ENCODE measurements around the gene MT1G.

MT1G gene

DNA sequence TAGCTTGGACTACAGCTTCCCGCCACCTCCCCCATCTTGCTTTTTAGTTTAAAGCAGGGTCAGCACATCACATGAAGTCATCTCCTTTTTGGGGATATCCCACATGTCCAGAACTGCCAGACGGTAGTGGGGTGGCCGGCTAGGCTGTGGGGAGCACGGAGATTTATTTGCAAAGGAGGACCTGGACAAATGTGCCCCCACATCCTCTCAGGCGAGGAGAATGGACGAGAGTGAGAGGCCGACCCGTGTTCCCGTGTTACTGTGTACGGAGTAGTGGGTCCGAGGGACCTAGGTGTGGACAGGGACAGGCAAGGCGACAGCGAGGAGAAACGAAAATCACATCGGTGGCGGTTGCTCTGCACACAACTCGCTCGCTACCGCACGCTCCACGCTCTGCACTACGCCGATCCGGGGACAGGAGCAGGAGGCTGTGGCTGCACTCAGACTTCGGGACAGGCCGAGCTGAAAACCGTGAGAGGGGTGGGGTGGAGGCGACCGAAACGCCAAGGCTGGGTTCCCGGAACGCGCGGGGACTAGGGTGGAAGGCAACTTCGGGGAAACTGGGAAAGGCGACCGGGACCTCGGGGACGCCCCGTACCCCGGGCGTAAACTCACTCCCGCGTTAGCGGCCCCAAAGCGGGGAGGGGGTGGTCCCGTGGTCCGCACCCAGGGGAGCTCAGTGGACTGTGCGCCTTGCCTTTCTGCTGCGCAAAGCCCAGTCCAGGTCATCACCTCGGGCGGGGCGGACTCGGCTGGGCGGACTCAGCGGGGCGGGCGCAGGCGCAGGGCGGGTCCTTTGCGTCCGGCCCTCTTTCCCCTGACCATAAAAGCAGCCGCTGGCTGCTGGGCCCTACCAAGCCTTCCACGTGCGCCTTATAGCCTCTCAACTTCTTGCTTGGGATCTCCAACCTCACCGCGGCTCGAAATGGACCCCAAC is 29.8 kb downstream of the MT1G start, which contains the start of gene MT1A:
MT1A (plus strand) TSS at position 853 of the 937 bp plus-strand sequence; CDS start at position 926, 73 bp downstream.
- Mint-ChIP-seq H3K9me3 (no peaks in the 10 kb centered on the region), H3K27me3 (ENCODE audit: low read depth, poor library complexity) (peaks cover 100% of the 10 kb centered on the region), H3K27ac (no peak within 1 kb of the TSS)

DNA sequence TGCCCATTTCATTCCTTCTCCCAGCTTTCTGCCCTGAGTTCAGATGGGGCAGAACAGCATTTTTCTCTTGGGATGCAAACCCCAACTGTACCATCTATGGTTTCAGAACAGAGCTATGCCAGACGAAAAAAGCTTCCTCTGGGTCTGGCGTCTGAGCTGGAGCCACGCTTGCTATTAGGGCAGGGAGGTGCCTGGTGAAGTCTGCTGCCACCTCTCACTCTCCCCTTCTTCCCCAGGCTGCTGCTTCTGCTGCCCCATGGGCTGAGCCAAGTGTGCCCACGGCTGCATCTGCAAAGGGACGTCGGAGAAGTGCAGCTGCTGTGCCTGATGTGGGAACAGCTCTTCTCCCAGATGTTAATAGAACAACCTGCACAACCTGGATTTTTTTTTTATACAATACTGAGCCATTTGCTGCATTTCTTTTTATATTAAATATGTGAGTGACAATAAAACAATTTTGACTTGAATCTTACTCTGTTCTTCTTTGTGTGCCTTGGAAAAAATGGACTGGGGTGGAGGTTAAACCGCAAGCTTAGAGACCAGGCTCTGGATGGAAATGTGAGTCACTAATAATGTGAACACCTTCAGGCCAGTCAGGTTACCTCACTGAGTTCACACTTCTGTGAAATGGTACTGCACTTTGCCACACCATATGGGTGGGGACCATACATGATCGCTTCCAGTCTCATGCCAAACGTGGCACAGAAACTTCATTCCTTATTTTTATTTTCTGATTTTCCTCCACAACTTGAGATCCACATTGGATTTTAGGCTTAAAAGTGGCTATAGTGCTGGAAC is 31.1 kb downstream of the MT1G start:
- H3K4me3 Mint-ChIP-seq = no peak overlapping the region
- H3K4me1 Mint-ChIP-seq = peaks cover 22% of the 10 kb centered on the region
- peaks cover 100% of the 10 kb centered on the region for H3K27me3 Mint-ChIP-seq (ENCODE audit: low read depth, poor library complexity)
- H3K36me3 Mint-ChIP-seq (ENCODE audit: low read depth) = no peaks in the 10 kb centered on the region
- no peaks in the 10 kb centered on the region for H3K9me3 Mint-ChIP-seq
- DNase-seq = no peak
- TF ChIP-seq, protein P1, sequence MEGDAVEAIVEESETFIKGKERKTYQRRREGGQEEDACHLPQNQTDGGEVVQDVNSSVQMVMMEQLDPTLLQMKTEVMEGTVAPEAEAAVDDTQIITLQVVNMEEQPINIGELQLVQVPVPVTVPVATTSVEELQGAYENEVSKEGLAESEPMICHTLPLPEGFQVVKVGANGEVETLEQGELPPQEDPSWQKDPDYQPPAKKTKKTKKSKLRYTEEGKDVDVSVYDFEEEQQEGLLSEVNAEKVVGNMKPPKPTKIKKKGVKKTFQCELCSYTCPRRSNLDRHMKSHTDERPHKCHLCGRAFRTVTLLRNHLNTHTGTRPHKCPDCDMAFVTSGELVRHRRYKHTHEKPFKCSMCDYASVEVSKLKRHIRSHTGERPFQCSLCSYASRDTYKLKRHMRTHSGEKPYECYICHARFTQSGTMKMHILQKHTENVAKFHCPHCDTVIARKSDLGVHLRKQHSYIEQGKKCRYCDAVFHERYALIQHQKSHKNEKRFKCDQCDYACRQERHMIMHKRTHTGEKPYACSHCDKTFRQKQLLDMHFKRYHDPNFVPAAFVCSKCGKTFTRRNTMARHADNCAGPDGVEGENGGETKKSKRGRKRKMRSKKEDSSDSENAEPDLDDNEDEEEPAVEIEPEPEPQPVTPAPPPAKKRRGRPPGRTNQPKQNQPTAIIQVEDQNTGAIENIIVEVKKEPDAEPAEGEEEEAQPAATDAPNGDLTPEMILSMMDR (IDR thresholded peaks at IDR 0.05) = no peak
- H3K27ac Mint-ChIP-seq = no peak overlapping the region

More for the DNA sequence above, 29.8 kb downstream of the MT1G start, which contains the start of gene MT1A:
- TF ChIP-seq, protein P1 (IDR thresholded peaks at IDR 0.05) = no peak
- H3K4me1 Mint-ChIP-seq = peaks cover 16% of the 10 kb centered on the region
- H3K36me3 Mint-ChIP-seq (ENCODE audit: low read depth) = no peaks in the 10 kb centered on the region
- DNase-seq = peak; percentile 78
- H3K4me3 Mint-ChIP-seq = peak within 1 kb of the TSS; percentile 77

DNA sequence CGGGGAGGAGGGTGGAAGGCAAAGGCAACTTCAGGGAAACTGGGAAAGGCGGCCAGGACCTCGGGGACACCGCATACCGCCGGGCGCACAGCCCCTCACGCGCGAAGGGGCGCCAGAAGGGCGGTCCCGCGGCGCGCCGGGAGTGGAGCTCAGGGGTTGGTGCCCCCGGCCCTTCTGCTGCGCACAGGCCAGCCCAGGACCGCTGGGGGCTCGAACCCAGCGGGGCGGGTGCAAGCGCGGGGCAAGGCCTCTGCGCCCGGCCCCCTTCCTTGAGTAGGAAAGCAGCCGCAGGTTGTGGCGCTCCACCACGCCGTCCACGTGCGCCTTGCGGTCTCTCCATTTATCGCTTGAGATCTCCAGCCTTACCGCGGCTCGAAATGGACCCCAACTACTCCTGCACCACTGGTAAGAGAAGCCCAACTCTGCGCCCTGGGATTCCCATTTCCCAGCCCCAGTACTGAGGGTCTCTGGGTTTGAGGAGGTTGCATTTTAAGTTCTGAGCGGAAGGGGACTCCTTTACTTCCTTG is 32.4 kb downstream of the MT1G start:
- Mint-ChIP-seq H3K27me3 (ENCODE audit: low read depth, poor library complexity) (peaks cover 100% of the 10 kb centered on the region), H3K4me3 (no peak overlapping the region), H3K36me3 (ENCODE audit: low read depth) (no peaks in the 10 kb centered on the region), H3K4me1 (peaks cover 19% of the 10 kb centered on the region), H3K27ac (no peak overlapping the region), H3K9me3 (no peaks in the 10 kb centered on the region)
- no peak for DNase-seq
- TF ChIP-seq, protein P1 (IDR thresholded peaks at IDR 0.05) = no peak

DNA sequence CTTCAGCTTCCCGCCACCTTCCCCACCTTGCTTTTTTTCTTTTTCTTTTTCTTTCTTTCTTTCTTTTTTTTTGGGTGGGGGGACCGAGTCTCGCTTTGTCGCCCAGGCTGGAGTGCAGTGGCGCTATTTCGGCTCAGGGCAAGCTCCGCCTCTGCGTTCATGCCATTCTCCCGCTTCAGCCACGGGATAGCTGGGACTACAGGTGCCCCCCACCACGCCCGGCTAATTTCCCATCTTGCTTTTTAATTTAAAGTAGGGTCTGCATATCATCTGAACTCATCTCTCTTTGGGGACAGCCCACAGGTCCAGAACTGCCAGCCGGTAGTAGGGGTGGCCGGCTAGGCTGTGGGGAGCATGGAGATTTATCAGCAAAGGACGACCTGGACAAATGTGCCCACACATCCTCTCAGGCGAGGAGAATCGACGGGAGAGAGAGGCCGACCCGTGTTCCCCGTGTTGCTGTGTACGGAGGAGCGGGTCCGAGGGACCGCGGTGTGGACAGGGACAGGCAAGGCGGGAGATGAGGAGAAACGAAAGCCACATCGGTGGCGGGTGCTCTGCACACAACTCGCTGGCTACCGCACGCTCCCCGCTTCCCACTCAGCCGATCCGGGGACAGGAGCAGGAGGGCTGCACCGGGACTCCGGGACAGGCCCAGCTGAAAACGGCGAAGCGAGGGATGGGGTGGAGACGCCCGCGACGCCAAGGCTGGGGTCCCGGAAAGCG is 33.0 kb downstream of the MT1G start:
- TF ChIP-seq, protein P1 (IDR thresholded peaks at IDR 0.05) = no peak
- Mint-ChIP-seq H3K4me3 (peak overlapping the region; percentile 44), H3K4me1 (peaks cover 14% of the 10 kb centered on the region), H3K36me3 (ENCODE audit: low read depth) (no peaks in the 10 kb centered on the region), H3K27ac (no peak overlapping the region), H3K9me3 (no peaks in the 10 kb centered on the region), H3K27me3 (ENCODE audit: low read depth, poor library complexity) (peaks cover 100% of the 10 kb centered on the region)
- no peak for DNase-seq

DNA sequence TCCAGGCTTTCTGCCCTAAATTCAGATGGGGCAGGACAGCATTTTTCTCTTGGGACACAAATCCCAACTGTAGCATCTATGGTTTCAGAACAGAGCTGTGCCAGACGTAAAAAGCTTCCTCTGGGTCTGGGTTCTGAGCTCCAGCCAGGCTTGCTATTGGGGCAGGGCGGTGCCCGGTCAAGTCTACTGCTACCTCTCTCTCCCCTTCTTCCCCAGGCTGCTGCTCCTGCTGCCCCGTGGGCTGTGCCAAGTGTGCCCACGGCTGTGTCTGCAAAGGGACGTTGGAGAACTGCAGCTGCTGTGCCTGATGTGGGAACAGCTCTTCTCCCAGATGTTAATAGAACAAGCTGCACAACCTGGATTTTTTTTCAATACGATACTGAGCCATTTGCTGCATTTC is 34.3 kb downstream of the MT1G start:
- Mint-ChIP-seq H3K4me1 (peaks cover 14% of the 10 kb centered on the region), H3K27me3 (ENCODE audit: low read depth, poor library complexity) (peaks cover 100% of the 10 kb centered on the region)

More for the DNA sequence above, 34.3 kb downstream of the MT1G start:
- no peak overlapping the region for H3K4me3 Mint-ChIP-seq
- H3K27ac Mint-ChIP-seq = no peak overlapping the region
- DNase-seq = no peak
- H3K36me3 Mint-ChIP-seq (ENCODE audit: low read depth) = no peaks in the 10 kb centered on the region
- TF ChIP-seq, protein P1 (IDR thresholded peaks at IDR 0.05) = no peak
- no peaks in the 10 kb centered on the region for H3K9me3 Mint-ChIP-seq

Measured in nephron progenitor cell (in vitro differentiated cells).